C4-2B (cell line): ENCODE data around the gene TTN.

Source experiments
- H3K27ac ChIP-seq: fragments of 450-650 bp; 2 replicates; pipeline ENCODE4 v1.5.1; 2017
- CTCF ChIP-seq: fragments of 450-650 bp; conservative IDR thresholded peaks from 2 replicates; pipeline ENCODE4 v1.5.1; 2017; ENCODE audit warnings: mild to moderate bottlenecking
- ZFX ChIP-seq: fragments of 450-650 bp; IDR thresholded peaks from 2 replicates; pipeline ENCODE4 v1.6.1; 2017

The TTN gene

DNA sequence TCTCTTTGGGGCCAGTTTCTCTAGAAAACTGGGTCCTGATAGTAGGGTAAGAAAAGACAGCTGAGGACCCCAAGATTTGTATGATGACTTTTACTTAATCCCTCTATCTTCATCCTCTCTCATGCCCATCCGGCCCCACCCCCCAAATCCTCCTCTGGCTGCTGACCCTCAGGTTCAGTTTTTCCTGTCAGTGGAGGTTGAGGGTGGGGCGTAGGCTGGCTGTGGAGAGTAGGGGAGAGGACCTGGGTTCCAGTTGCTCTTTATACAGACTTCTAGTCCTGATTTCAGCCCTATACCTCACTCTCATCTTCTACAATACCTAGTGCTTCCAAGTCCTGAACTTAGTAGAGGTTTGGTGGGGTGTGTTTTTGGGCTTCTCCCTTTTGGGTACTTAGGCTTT, 298.6 kb downstream of the TTN start:
- H3K27ac ChIP-seq: no peak overlapping the region
- TF ChIP-seq ZFX: no peak
- no peak for TF ChIP-seq CTCF

- TF ChIP-seq CTCF (no peak), ZFX (no peak)
- H3K27ac ChIP-seq: no peak overlapping the region
These were observed 300.3 kb downstream of the TTN start for GRCh38 chr2:178506949-178507348.

DNA sequence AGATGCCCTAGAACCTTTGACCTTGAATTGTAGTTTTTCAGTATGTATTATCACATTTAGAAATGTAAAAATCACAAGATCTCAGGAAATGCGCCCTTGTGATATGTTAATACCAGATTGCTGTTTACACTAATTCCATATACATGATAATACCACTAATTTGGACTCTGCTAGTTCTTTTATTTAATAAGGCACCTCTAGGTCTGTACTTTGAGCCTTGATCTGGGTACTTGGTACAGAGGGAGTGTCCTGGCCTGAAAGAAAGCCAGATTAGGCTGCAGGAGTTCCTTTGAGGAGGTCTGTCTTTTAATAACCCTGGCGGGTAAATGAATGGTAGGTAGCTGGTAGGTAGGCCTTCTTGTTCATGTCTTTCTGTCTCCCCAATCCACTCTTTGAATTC, 300.7 kb downstream of the TTN start:
- H3K27ac ChIP-seq: no peak overlapping the region
- no peak for TF ChIP-seq CTCF
- no peak for TF ChIP-seq ZFX

DNA sequence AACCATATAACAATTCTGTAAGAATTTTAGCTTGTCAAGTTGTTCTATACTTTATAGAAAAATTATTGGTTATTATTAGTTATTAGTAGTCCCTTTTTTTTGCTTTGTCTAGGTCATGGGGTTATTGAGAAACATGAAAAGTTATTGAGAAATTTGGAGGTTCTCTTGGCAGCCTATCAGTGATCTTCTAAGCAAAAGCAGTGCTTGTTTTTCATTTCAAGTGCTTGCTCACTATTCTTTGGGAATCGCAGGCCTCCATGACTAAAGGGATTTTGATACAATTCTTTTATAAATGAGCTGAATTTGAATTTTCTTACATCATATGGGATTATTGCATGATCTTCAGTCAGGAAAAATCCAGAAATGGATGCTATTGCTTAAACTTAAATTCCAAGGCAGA, 301.1 kb downstream of the TTN start:
- no peak for TF ChIP-seq CTCF
- TF ChIP-seq ZFX: no peak
- H3K27ac ChIP-seq: no peak overlapping the region

DNA sequence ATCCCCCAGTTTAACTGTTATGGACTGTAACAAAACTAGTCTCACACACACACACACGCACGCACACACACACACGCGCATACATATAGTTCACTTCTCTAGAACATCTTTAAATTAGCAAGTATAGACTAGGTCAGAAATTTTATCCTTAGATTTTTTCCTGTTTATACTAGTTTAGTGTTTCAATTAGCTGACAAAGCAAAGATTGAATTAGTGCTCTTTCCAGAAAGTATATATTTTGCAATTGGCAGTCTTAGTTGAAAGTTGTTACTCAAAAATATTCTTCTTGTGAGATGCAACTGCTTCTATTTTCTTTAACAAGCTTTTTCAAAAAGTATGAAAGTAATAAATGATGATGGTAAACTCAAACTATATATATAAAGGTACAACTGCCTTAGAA, 304.5 kb downstream of the TTN start:
- no peak overlapping the region for H3K27ac ChIP-seq

DNA sequence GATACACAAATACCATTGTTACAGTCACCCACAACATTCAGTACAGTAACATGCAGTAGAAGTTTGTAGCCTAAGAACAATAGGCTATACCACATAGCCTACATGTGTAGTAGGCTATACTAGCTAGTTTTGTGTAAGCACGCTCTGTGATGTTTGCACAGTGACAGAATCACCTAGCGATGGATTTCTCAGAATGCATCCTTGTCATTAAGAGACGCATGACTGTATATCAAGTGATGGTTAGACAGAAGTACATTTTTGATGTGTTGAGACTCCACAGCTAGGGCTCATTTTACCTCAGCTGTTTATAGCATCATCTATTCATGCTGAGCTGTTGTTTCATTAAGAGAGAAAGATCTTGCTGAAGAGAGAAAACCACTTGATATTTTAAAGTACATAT, 307.6 kb downstream of the TTN start:
- no peak for TF ChIP-seq CTCF
- no peak for TF ChIP-seq ZFX
- no peak overlapping the region for H3K27ac ChIP-seq

More for the DNA sequence above, 304.5 kb downstream of the TTN start:
- TF ChIP-seq ZFX: no peak
- no peak for TF ChIP-seq CTCF

DNA sequence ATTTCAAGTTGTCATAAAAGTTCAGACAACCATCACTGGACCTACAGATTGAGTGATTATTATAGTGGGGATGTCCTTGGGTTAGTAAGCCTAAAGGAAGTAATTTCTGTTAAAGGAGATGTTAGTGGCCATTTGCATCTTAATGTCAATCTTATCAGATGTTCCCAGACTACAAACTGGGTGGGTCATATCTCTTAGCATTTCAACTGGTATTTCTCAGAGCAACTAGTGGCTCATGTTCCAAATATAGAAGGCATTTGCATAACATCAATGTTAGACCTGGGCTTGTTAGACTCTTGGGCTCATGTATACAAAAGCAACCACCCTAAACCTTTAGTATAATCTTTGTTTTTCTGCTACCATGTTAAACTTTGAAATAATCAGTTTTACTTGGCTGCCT, 309.1 kb downstream of the TTN start:
- H3K27ac ChIP-seq: no peak overlapping the region
- TF ChIP-seq ZFX (no peak), CTCF (no peak)
